Putamen (tissue), 1 donor: ENCODE data around the gene ANKRD9.

Experiments used
- DNase-seq: peaks from one replicate; pipeline ENCODE4 v3.0.0-alpha.2; 2016; ENCODE audit warnings: low spot score

ANKRD9 gene

DNA sequence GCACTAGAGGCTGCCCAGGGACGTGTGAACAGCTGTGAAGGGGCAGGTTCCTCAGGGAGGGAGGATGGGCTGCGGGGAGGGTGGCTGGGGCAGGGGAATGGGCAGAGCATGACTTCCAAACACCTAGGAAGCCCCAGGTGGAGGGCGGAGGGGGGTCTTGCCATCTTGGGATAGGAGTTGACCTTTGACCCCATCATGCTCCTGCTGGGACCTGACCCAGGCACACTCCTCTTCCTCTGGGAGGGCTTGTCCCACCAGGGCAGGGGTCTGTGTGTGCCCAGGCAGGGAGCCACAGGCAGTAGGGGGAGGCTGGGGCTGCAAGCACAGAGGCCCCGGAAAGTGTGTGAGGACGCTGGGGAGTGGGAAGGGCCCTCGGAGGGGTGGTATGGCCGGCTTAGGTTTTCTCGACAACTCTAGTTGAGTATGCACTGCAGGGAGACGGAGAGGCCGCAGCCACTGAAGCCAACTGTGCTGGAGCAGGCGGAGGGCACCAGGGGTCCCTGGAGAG lies 3.3 kb upstream of the ANKRD9 start:
- DNase-seq, result no peak

DNA sequence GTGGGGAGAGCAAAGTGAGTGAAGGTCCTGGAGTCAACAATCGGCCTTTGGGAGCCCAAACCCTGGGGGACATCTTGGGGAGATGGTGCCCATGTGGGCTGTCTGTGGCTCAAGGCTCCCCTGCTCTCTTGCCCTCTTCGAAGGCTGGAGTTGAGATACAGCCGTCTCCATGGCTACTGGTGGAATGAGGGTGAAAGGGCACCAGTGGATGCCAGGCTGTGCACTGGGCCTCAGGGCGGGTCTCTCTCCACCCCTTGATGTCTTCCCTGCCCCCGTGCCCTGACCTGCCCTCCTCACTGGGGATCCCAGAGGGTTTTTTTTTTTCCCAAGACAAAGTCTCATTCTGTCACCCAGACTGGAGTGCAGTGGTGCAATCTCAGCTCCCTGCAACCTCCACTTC lies 2.0 kb upstream of the ANKRD9 start:
- DNase-seq, result no peak

DNA sequence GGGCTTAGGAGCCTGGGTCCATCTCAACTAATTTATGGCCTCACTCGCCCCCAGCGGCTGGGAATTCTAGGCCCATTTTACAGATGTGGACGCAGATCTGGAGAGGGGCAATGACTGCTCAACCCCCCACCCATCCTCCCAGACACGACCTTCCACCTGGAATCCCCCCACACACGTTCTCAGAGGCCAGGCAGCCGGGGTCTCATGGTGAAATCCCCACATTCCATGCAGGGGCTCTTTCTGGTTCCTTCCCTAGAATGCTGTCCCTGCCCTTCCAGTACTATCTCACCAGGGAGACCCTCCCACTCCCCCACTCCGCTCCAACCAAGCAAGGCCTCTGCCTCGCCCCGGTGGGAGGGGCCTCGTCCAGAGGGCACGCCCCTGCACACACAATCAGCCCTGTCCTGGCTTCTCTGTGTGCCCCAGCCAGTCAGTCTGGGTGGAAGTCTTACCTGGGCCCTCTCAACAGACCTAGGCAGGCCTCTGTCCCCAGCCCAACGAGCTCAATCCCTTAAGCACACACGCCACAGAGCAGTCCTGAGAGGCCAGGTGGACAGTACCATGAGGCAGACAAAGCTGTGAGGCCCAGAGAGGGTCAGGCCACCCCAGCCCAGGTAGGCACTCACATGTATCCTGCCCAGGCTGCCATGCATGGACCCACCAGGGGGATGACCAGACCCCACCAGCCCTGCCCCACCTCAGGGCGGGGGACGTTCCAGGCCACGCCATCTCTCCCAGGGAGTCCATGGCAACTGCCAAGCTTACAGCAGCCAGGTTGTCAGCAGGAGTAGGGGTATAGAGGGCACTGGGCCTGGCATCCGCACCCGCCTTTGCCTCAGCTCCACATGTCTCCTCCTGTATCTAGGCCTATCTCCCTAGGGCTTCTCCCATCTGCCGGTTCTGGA lies 1.3 kb upstream of the ANKRD9 start:
- no peak for DNase-seq

DNA sequence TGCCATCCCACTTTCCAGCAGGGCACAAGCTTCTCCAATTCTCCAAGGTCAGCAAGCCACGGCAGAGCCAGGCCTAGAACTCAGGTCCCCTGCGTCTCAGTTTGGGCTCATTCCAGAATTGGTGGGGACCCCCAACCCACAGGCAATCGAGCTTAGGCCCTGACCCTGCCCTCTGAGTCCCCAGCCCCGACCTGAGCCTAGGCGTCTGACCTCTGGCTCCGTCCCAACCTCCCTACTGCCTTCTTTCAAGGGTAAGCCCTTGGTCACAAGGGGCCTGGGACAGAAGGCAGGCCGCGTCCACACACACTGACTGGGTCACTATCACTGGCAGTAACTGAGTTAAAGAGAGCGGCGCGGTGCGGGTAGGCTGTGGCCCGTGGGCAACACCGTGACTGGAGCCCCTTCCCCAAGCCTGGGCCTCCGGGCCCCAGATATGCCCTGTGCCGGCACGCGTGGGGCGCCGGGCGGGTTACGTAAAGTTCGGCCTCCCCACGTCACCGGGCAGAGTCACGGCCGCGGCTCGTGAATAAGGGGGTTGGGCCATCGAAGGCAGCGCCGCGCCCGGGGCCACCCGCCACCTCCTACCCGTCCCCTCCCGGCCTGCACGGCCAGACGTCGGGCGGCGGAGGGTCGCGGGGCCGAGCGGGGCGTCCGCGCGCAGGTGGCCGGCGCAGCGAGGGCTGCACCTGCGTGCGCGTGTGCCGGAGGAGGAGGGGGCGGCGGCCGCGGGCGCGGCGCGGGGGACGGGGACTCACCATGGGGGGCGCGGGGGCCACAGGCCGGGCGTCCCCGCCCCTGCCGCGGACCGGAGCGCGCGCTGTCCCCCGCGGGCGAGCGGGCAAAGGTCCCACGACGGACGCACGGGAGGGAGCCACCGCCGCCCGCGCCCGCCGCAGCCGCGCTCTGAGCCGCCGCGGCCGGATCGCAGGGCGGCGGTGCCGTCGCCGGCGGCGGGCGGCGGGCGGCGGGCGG lies 516 bp downstream of the ANKRD9 start:
- no peak for DNase-seq

DNA sequence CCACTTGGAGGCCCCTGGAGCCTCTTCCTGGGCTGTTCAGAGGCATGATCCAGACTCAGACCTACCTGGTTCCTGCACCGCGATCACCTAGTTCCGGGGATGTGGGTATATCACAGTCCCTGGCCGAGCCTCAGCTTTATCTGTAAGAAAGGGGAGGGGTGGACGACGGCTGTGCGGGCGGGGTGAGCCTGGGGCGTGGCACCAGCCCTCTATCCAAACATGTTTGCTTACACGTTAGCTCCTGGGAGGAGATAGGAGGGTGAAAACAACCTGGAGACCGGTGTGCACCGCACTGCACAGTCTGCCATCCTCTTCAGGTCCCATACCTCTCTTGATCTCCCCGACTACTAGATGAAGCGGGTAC lies 1.2 kb downstream of the ANKRD9 start:
- DNase-seq, result no peak

DNA sequence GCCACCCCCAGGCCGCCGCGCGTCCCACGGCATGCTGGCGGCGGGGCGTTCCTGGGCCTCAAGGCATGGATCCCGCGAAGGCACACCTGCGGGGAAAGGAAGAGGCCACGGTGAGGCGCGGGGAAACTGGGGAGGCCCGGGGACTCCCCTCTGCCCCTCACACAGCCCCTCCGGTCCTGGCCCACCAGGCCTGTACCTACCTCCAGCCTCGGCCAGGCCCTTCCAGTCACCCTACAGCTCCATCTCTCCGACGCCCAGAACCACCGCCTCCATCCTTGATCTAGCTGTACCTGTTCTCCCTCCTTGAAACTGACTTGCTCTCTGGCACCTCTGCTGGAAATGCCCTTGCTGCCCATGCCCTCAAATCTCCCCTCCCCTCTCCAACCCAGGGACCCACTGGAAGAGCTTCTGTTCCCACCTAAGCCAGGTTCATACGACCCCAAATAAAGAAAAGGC lies 1.7 kb downstream of the ANKRD9 start:
- no peak for DNase-seq

DNA sequence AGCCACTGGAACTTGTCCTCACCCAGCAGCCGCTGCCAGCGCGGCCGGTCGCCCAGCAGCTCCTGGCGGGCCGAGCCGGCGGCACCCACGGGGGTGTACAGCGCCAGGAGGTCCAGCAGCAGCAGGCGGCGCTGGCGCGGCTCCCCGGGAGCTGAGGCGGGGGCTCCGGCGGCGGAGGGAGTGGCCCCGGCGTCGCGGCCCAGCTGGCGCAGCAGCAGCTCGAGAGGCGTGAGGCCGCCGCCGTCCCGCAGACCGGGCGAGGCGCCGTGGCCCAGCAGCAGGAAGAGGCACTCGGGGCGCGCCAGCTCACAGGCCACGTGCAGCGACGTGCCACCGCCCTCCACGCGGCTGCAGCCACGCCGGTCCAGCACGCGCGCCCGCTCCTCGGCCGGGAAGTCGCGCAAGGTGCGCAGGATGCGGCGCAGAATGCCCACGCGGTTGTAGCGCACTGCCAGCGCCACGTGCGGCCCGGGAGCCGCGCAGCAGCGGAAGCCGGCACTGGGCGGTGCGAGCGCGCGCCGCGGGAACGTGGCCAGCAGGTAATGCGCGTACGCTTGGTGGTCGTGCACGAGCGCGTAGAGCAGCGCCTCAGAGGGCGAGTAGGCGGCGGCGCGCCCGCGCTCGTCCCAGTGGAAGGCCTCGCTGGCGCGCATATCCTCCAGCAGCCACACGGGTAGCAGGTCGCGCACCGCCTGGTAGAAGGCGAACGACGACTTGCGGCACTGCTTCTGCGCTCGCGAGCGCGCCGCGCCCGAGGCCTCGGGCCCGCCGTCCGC lies 2.3 kb downstream of the ANKRD9 start:
- DNase-seq, result no peak

DNA sequence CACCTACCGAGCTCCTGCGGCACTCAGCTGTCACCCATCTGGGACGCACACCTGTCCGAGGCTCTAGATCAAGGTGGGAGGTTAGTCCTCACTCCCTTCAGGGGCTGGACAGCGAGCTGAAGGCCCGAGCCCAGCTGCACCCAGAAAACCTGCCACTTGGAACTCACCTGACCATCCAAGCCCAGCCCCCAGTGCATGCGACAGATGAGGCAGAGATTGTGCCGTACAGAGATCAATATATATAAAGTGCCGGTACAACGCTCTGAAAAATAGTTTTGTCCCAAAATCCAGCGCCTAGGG lies 3.0 kb downstream of the ANKRD9 start:
- DNase-seq, result no peak

DNA sequence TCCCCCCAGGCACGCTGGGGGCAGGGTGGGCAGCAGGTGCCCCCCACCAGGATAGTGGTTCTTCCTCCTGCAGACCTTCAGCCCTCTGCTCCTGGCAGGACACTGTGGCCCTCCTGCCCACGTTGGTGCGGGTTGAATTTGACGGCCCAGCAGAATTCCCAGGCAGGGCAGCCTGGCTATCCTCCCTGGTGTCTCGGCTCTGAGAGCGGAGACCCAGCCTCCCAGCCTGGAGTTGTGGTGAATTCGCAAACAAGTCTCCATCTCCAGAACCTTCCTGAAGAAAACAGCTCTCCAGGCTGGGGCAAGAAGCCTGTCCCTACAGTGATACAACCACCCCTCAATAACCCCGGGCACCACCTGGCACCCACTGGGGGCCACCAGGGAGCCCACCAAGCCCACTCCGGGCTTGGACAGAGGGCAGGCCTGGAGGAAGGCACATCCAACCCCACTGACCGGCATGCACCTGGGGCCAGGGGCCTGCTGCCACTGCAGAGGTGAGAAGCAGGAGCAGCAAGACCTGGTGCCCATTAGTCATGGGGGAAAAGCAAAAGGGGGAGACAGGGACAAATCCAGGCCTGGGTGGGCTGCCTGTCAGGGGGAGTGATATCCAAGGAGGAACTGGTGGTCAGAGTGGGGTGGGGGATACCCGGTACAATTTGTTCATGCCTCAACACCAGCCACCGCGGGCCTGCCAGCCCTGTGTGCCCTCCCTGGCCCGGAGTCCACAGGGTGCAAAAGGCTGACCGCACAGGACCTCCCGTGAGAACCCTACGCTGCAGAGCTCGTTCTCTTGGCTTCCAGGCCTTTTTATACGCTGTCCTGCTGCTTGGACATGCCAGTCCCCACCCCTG lies 3.6 kb downstream of the ANKRD9 start:
- no peak for DNase-seq

DNA sequence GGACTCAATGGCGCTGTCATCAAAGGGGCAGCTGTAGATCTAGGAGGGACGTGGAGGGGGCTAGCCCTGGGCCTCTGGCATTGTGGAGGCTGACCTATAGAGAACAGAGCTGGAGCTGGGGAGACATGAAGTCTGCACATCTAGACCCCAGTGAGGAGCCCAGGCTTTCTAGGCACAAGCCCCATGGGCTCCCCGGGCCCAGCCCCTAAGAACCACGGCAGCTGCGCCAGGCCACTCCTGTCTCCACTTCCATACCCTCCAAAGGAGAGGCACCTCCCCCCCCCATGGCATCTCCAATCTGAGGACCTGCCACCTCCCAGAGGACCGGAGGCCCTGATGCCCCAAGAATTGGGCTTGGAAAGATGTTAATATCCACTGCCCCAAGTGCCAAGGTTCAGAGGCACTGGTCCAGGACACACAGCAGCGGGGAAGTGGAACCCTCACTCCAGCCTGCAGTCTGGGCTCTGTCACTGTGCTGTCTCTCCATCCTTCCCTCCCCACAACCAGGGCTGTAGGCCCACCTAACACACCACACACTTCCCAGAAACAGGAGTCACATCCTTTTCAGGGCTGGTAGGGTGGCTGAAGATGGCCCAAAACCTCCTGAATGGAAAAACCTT lies 4.5 kb downstream of the ANKRD9 start:
- no peak for DNase-seq

DNA sequence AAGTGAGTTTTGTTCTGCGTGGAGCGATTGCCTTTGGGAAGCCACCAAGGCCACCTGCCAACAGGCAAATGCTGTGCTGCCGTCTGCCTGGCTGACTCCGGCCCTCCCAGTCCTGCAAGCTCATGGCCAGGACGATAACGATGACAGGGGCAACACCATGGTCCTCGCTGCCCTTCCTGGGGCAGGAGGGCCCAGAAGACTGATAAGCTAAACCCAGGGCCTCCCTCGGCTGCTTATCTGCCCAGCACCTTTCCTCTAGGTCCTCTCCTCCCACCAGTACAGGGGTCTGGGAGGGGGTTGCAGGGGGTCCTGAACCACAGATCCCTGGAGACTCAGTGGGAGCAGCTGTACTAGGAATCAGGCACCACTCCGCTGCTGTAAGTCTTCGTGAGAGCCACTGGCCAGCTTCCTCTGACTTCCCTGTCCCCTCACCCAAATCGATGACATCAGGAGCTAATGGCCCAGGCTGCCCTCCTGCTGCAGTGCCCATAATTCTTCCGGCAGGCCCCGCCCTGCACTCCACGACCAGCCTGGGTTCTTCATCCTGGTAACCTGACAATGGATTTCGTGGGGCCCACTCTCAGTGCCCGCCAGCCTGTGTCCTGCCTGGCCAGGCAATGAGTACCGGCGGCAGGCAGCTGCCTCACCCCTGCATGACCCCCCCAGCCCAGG lies 5.1 kb downstream of the ANKRD9 start:
- no peak for DNase-seq

DNA sequence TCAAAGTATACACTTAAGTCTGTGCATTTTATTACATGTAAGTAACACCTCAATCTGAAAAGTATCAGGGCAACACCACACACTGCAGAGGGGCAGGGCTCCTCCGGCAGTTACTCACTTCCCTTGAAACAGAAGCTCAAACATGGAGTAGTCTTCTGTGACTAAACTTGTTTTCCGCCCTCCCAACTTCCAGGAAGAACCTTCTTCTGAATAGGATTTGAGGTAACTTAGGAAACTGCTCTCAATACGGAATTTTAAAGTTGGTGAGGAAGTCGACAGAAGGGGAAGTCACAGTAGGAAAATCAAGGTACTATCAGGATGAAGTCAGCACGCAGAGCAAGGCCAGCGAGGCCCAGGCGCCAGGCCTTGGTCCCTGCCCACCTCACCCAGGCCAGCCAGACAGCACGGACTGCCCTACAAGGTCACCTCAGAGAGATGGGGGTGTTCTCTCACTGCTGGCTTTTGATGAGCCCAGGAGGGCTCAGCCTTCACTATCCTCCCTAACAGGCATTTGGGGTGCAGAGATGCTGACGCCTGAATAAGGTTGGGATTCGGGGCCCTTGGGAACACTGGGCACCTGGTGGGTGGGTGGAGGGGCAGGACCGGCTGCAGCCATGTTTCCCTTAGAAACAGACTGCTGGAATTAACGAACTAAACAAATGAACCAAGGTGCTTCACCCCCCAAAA lies 5.8 kb downstream of the ANKRD9 start:
- no peak for DNase-seq

DNA sequence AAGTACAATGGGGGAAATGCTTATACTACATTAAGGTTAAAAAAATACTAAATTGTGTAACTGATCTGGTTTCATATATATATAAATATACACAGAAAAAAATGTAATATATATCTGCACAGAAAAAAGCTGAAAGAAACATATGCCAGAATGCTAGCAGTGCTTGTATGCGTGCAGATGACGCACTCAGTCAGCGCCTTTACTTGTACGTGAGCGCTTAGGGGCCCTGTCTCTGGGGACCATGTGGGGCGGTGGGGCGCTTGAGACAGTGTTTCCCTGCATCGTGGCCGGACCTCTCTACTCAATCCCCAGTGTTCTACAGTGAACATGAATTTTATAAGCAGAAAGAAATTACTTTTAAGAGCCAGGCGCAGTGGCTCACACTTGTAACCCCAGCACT lies 7.0 kb downstream of the ANKRD9 start:
- no peak for DNase-seq

DNA sequence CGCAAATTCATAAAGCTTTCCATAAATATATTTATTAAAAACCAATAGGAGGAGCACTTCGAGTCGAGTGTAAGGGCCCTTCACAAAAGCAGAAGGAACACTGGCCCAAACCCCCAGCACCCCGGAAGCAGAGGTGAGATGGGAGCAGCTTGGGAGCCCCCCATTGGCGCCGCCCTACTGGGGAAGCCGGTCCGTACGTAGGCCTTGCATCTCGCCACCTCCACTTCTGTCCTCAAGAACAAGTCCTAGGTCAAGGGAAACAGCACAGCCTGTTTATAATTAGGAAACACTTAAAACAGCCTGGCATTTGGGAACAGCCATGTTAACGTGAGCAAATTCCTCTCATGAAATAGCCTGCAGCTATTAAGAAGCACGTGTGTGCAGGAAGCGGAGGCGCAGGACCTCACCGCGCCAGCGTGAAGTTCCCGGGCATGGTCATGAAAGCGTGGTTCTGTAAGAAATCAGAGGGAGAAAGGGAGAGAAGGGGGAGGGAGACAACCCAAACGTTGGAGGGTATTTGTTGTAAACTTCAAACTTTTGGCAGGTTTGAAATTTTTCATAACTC lies 7.7 kb downstream of the ANKRD9 start:
- DNase-seq, result no peak

DNA sequence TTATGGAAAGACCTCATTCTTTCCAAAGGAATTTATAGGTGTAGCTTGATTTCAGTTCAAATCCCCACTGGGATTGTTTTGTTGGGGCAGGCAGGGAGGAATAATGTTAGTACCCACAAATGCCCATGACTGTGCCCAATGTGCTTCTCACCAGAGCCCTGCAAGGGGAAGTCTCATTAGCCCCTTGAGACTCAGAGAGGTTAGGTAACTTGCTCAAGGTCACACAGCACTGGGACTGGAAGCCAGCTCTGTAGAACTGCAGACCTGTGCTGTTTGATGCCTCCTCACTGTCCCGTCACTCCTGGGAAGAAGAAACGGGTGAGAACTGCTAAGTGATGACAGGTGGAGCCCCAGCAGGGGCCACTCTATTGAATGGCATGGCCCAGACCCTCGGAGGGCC lies 8.9 kb downstream of the ANKRD9 start:
- no peak for DNase-seq

DNA sequence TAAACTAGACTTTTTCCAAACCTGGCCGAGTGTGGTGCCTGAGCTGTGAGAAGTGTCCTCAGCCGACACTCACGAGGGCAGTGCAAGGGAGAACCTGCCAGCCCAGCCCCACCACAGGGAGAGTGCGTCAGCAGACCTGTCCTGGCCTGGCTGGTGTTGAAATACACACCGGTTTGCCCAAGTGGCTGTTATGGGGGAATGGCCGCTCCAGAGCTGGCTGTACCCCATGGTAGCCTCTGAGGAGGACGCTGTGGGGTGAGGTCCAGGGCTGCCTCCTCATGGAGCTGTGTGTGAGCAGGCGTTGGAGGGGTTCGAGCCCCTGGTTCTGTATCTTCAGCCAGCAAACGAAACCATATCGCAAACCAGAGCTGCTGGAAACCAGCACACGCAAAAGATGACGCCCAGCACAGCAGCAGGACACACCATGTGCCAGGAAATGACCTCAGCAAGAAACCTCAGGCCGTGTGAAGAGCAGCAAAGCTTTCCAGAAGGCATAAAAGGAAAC lies 9.4 kb downstream of the ANKRD9 start:
- no peak for DNase-seq

DNA sequence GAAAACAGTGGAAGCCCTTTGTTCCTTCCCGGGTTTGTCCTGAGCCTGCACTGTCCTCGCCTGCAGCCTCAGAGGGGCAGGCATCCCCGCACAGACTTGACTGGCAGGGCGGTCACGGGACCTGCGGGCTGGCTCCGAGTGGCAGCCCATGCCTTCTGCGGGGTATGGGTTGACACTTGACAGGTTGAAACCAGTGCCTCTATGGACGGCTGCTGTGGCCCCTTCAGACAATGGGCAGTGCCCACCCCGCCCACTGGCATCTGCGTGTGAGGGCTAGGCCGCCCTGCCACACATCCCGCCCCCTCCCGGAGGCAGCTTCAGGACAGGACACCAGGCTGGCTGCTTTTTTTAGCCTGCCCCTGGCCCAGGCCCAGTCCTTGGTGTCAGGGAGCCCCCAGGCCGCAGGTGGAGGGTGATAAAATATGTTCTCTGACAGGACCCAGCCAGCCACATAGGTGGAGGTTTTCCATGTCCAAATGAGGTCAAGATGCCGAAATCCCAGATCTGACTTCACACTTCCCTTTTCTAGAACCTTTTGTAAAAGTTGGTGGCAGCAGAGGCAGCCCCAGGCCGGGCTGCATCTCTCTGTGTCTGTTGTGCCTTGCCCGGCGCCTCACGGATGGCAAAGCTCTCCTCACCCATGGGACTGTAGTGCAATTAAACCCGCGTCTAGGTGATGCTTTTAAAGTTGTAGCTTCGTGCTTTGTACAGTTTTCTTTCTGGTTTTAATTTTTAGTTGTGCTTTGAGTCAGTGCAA lies 10.0 kb downstream of the ANKRD9 start:
- DNase-seq, result no peak

DNA sequence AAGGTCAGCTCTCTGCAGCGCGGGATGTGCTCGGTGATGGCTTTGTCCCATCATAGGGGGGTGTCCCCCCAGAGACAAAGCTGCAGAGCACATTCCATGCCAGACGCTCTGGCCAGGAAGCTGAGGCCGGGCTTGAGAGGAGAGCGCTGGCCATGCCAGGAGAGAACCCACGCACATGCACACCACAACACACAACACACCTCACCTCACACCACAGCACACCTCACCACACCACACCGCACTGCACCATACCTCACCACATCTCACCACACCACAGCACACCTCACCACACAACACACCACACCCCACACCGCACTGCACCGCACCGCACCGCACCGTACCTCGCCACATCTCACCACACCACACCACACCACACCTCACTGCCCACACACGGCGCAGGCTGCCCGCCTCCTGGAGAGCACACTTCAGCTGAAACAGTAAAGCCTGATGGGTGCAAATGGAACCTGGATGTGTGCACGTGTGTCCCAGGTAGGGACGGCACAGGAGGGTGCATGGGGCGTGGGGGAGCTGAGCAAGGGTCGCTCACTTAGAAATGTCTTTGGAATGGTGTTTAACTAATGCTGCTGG lies 10.8 kb downstream of the ANKRD9 start:
- no peak for DNase-seq
